Endothelial cell of umbilical vein (primary cell): ENCODE measurements around the gene CCT5. TPM values are rescaled to one million over a fixed set of nuclear protein-coding genes. Genes with fewer than 3 reads are reported as not detected.

Experiments used
- BruUV-seq: library from RNA; stranded (reverse); fragments of 400-500 nt; replicated peaks from 2 replicates; lab custom pipeline; 2021; lab: Mats Ljungman, UMichigan
- CTCF ChIA-PET: fragments of 300-600, 350-600 bp; sonication (Branson Sonifier 250); formaldehyde crosslinking; loops from one replicate; lab custom pipeline; 2021; ENCODE audit warnings: antibody characterized with exemption, inconsistent platforms; lab: Charles Lee
- POLR2A ChIA-PET: fragments of 300-600, 350-600 bp; sonication (Branson Sonifier 250); formaldehyde crosslinking; loops from one replicate; lab custom pipeline; 2021; ENCODE audit warnings: antibody characterized with exemption, inconsistent platforms; lab: Charles Lee
- DNase-seq: peaks from one replicate; pipeline ENCODE4 v3.0.0-alpha.2; 2011; ENCODE audit warnings: low read depth, low spot score
- FAIRE-seq: peaks from 2 replicates; lab custom pipeline; 2011; peaks lifted over from hg19 to GRCh38; lab: Jason Lieb, UNC
- H2AFZ ChIP-seq: 2 replicates; pipeline ENCODE4 v1.6.0; 2012; ENCODE audit warnings: low read depth, low read length, control low read depth, inconsistent platforms
- H3K27ac ChIP-seq: 2 replicates; pipeline ENCODE4 v1.5.1; 2011; ENCODE audit warnings: low read depth, mild to moderate bottlenecking, control low read depth, low read length, moderate library complexity; ENCODE audit not compliant: insufficient read depth
- H3K27me3 ChIP-seq, 2 experiments: 2 replicates each; pipeline versions ENCODE4 v1.6.0 to v1.6.1; 2011; ENCODE audit warnings: low read length in 2 of 2, mixed read lengths in 1 of 2; ENCODE audit not compliant: control insufficient read depth in 2 of 2, insufficient read depth in 2 of 2
- H3K36me3 ChIP-seq, 2 experiments: 2 replicates in 1 of 2; 3 replicates in 1 of 2; pipeline ENCODE4 v1.5.1; 2011; ENCODE audit warnings: low read length in 2 of 2, mild to moderate bottlenecking in 1 of 2, moderate library complexity in 1 of 2; ENCODE audit not compliant: control insufficient read depth in 2 of 2, insufficient read depth in 2 of 2; ENCODE audit errors: extremely low read depth in 1 of 2
- H3K4me1 ChIP-seq: 3 replicates; pipeline ENCODE4 v1.5.1; 2011; ENCODE audit warnings: mild to moderate bottlenecking, low read length; ENCODE audit not compliant: control insufficient read depth, insufficient read depth; ENCODE audit errors: extremely low read depth
- H3K4me2 ChIP-seq: 2 replicates; pipeline ENCODE4 v1.6.1; 2011; ENCODE audit warnings: low read length, control low read depth, mixed read lengths; ENCODE audit not compliant: insufficient read depth
- H3K4me3 ChIP-seq, 3 experiments: fragments of 200-600 bp in 1 of 3; sonication (generic), shearing (Covaris generic) in 1 of 3; replicated peaks in 1 of 3; 2 replicates each; pipeline ENCODE4 v1.5.1; 2011 to 2016; ENCODE audit warnings: control low read depth in 3 of 3, low read length in 3 of 3, mild to moderate bottlenecking in 2 of 3, inconsistent platforms in 1 of 3, low read depth in 1 of 3, moderate library complexity in 1 of 3; ENCODE audit not compliant: insufficient read depth in 1 of 3
- H3K79me2 ChIP-seq: 2 replicates; pipeline ENCODE4 v1.6.0; 2012; ENCODE audit warnings: low read length, inconsistent platforms; ENCODE audit not compliant: control insufficient read depth, insufficient read depth
- H3K9ac ChIP-seq: replicated peaks from 2 replicates; pipeline ENCODE3; 2011; ENCODE audit warnings: low read length, control low read depth; ENCODE audit not compliant: insufficient read depth; ENCODE audit errors: extremely low read depth
- H3K9me1 ChIP-seq: replicated peaks from 3 replicates; pipeline ENCODE4 v1.6.0; 2011; ENCODE audit warnings: mild to moderate bottlenecking, low read length; ENCODE audit not compliant: control insufficient read depth, insufficient read depth; ENCODE audit errors: extremely low read depth
- H3K9me3 ChIP-seq: replicated peaks from 2 replicates; pipeline ENCODE4 v1.5.1; 2012; ENCODE audit warnings: low read length, inconsistent platforms; ENCODE audit not compliant: control insufficient read depth, insufficient read depth
- H4K20me1 ChIP-seq: replicated peaks from 2 replicates; pipeline ENCODE3; 2011; ENCODE audit warnings: mild to moderate bottlenecking, low read length; ENCODE audit not compliant: control insufficient read depth, insufficient read depth; ENCODE audit errors: extremely low read depth
- CTCF ChIP-seq, 2 donors: IDR thresholded peaks; 1 replicate in 1 of 2; 2 replicates in 1 of 2; pipeline ENCODE4 v1.5.1; 2011; ENCODE audit warnings: low read length in 2 of 2, mild to moderate bottlenecking in 2 of 2, moderate library complexity in 2 of 2, control low read depth in 1 of 2, inconsistent platforms in 1 of 2, low read depth in 1 of 2; ENCODE audit not compliant: insufficient read depth in 1 of 2; ENCODE audit errors: extremely low read depth in 1 of 2
- EZH2 ChIP-seq: IDR thresholded peaks from 2 replicates; pipeline ENCODE4 v1.6.1; 2012; ENCODE audit warnings: borderline replicate concordance, low read depth, mild to moderate bottlenecking, moderate library complexity, low read length, inconsistent platforms; ENCODE audit not compliant: severe bottlenecking
- FOS ChIP-seq: IDR thresholded peaks from 2 replicates; pipeline ENCODE4 v1.6.1; 2011; ENCODE audit warnings: mild to moderate bottlenecking, low read length, moderate library complexity, borderline replicate concordance; ENCODE audit not compliant: insufficient read depth
- GATA2 ChIP-seq: IDR thresholded peaks from 2 replicates; pipeline ENCODE4 v1.7.0; 2011; ENCODE audit warnings: low read depth, mild to moderate bottlenecking, moderate library complexity, mixed read lengths, low read length; ENCODE audit not compliant: insufficient read length, insufficient read depth
- JUN ChIP-seq: IDR thresholded peaks from 2 replicates; pipeline ENCODE4 v1.6.1; 2011; ENCODE audit warnings: borderline replicate concordance, low read depth; ENCODE audit not compliant: insufficient read length, insufficient read depth
- MAX ChIP-seq: IDR thresholded peaks from 2 replicates; pipeline ENCODE4 v1.6.1; 2011; ENCODE audit not compliant: insufficient read depth, insufficient read length
- MYC ChIP-seq: IDR thresholded peaks from one replicate; pipeline ENCODE4 v1.6.1; 2011; ENCODE audit warnings: mild to moderate bottlenecking, low read depth, low read length
- POLR2A ChIP-seq: IDR thresholded peaks from 2 replicates; pipeline ENCODE4 v1.6.1; 2012; ENCODE audit warnings: low read depth, mild to moderate bottlenecking, control low read depth, low read length
- POLR2AphosphoS5 ChIP-seq: IDR thresholded peaks from 2 replicates; pipeline ENCODE4 v1.6.1; 2012; ENCODE audit warnings: low read depth, mild to moderate bottlenecking, control low read depth, low read length, moderate library complexity; ENCODE audit not compliant: insufficient read depth
- dilution Hi-C: fragments of 300-500 bp; cut with MboI; formaldehyde crosslinking; loops from one replicate; pipeline ENCODE4 v1.15.0; 2019; ENCODE audit warnings: low sequenced_read_pairs; ENCODE audit not compliant: extremely low pct_ligation_motif_present
- intact Hi-C: fragments of 100-400 bp; cut with micrococcal nuclease; formaldehyde crosslinking; loops from one replicate; pipeline ENCODE4 v1.10.0; 2022
- polyA plus RNA-seq, 4 experiments: library from polyadenylated mRNA; depleted of rRNA in 3 of 4; stranded (reverse) in 3 of 4; unstranded in 1 of 4; fragments of >200 nt; gene quantifications; 2 replicates each; pipeline versions ENCODE4 v1.2.1 to v1.2.3, GENCODE V29; 2011 to 2012; ENCODE audit warnings: missing spikeins in 1 of 4
- total RNA-seq: library from RNA; stranded (reverse); gene quantifications from 2 replicates; pipeline ENCODE4 v1.2.3, GENCODE V29; 2021

The CCT5 gene
- total and polyA plus RNA-seq, 2 donors (not counting 3 experiments of a cell fraction or from before 2014, with no cell fraction given), result 323 to 386 TPM

GRCh38 chr5:10303201-10303600 is 53.1 kb downstream of the CCT5 start:
- no peak overlapping the region for H2AFZ ChIP-seq
- H3K4me3 ChIP-seq, result no peak overlapping the region
- TF ChIP-seq MYC (no peak), CTCF (IDR thresholded peaks at IDR 0.05; ENCODE audit: extremely low read depth in 1 of 2, insufficient read depth in 1 of 2, low read depth in 1 of 2, low read length in 2 of 2) (no peak), EZH2 (no peak), MAX (no peak), FOS (no peak), POLR2AphosphoS5 (no peak), JUN (no peak), GATA2 (no peak), POLR2A (no peak)
- dilution Hi-C loops, result no loop called here
- ChIA-PET POLR2A (no interaction called here), CTCF (interaction anchor here (1.2 kb wide), 1 partner anchor 19 kb away, joined by 5 read pairs; no protein-coding TSS in a partner anchor)
- intact Hi-C loops, result no loop called here
- no peaks in the 10 kb centered on the region for H3K4me1 ChIP-seq
- H3K9ac ChIP-seq, result no peak overlapping the region
- no peak for DNase-seq
- H3K36me3 ChIP-seq, result no peaks in the 10 kb centered on the region
- no peaks in the 10 kb centered on the region for H3K9me1 ChIP-seq
- H3K4me2 ChIP-seq, result no peak overlapping the region
- no peak for FAIRE-seq
- H3K79me2 ChIP-seq, result no peaks in the 10 kb centered on the region
- BruUV-seq, result no TSS peak
- H3K27me3 ChIP-seq, result no peaks in the 10 kb centered on the region
- no peak overlapping the region for H3K27ac ChIP-seq
- no peaks in the 10 kb centered on the region for H3K9me3 ChIP-seq
- H4K20me1 ChIP-seq, result no peaks in the 10 kb centered on the region
